ENCODE results near the gene CACNA1E.

CACNA1E gene

DNA sequence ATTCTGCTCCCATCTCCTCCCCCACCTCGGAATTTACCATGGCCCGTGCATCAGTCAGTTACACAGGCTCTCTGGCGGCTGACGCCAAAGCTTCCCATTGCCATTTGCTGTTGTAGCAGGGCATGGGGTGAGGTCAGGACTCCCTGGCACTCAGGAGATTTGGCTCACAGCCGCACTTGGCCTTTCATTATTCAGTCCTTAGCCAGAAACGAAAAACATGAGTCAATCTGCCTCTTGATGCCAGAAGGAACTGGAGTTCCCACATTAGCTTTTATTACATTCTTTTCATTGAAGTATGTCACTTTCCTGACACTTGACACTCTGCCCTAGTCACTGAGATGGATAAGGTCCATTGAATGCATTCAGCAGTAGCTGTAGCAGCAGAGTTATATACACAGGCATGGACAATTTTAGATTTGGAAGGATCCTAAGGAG lies 260.6 kb downstream of the CACNA1E start:
- H3K4me3 ChIP-seq (ENCODE audit: low read depth, low read length), result no peak overlapping the region
- no peak for DNase-seq (ENCODE audit: low read depth)
- TF ChIP-seq MAX (IDR thresholded peaks at IDR 0.05; ENCODE audit: low read depth, low read length), result no peak
- TF ChIP-seq POLR2A (IDR thresholded peaks at IDR 0.05; ENCODE audit: extremely low read depth, insufficient read length), result no peak
- TF ChIP-seq MYC (IDR thresholded peaks at IDR 0.05; ENCODE audit: low read depth, low read length), result no peak
- TF ChIP-seq, protein P1, sequence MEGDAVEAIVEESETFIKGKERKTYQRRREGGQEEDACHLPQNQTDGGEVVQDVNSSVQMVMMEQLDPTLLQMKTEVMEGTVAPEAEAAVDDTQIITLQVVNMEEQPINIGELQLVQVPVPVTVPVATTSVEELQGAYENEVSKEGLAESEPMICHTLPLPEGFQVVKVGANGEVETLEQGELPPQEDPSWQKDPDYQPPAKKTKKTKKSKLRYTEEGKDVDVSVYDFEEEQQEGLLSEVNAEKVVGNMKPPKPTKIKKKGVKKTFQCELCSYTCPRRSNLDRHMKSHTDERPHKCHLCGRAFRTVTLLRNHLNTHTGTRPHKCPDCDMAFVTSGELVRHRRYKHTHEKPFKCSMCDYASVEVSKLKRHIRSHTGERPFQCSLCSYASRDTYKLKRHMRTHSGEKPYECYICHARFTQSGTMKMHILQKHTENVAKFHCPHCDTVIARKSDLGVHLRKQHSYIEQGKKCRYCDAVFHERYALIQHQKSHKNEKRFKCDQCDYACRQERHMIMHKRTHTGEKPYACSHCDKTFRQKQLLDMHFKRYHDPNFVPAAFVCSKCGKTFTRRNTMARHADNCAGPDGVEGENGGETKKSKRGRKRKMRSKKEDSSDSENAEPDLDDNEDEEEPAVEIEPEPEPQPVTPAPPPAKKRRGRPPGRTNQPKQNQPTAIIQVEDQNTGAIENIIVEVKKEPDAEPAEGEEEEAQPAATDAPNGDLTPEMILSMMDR (IDR thresholded peaks at IDR 0.05; ENCODE audit: low read depth, low read length), result no peak

- H3K4me3 ChIP-seq (ENCODE audit: low read depth, low read length), result no peak overlapping the region
- TF ChIP-seq MYC (IDR thresholded peaks at IDR 0.05; ENCODE audit: low read depth, low read length), result no peak
- TF ChIP-seq, protein P1 (IDR thresholded peaks at IDR 0.05; ENCODE audit: low read depth, low read length), result no peak
- no peak for TF ChIP-seq POLR2A (IDR thresholded peaks at IDR 0.05; ENCODE audit: extremely low read depth, insufficient read length)
- no peak for TF ChIP-seq MAX (IDR thresholded peaks at IDR 0.05; ENCODE audit: low read depth, low read length)
- DNase-seq (ENCODE audit: low read depth), result no peak
Observed at GRCh38 chr1:181746224-181746623, 262.9 kb downstream of the CACNA1E start.

DNA sequence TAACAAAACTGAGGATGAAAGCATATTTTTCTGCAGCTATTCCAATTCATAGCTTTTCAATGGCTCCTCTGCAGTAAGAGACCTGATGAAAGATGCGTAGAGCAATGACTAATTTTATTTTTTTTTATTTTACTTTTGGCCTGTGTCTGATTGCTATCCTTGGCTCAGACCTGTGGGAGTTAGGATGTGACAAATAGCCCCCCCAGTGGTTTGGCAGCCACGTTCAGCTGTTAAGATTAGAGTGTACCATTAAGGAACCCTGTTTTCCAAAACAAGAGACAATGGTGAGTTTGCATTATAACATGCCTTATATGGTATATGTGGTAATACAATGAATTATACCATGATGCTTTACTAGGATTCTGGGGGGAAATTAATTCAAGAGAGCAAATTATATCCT lies 264.7 kb downstream of the CACNA1E start:
- H3K4me3 ChIP-seq (ENCODE audit: low read depth, low read length), result no peak overlapping the region
- no peak for TF ChIP-seq MYC (IDR thresholded peaks at IDR 0.05; ENCODE audit: low read depth, low read length)
- DNase-seq (ENCODE audit: low read depth), result no peak

GRCh38 chr1:181754103-181754502 lies 270.8 kb downstream of the CACNA1E start:
- TF ChIP-seq MAX (IDR thresholded peaks at IDR 0.05; ENCODE audit: low read depth, low read length), result no peak
- no peak for TF ChIP-seq POLR2A (IDR thresholded peaks at IDR 0.05; ENCODE audit: extremely low read depth, insufficient read length)
- no peak for TF ChIP-seq MYC (IDR thresholded peaks at IDR 0.05; ENCODE audit: low read depth, low read length)
- TF ChIP-seq, protein P1 (IDR thresholded peaks at IDR 0.05; ENCODE audit: low read depth, low read length), result no peak
- H3K4me3 ChIP-seq (ENCODE audit: low read depth, low read length), result no peak overlapping the region
- DNase-seq (ENCODE audit: low read depth), result no peak

DNA sequence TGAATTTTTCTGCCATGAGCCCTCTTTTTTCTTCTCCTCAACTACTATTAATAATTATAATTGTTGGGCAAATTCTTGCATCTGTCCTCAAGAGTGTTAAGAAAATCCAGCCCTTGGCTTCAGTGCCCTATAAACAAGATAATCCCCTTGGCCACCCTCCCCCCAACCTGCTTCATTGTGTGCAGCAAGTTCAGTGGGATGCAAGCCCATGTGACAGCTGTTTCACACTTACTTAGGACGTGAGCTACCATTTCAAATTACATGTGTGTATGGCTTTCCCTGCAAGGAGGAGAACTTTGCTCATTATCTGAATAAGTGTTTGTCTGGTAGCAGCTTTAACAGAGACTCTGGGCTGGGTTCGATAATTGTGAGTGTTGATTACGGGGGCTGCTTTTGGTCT lies 276.2 kb downstream of the CACNA1E start:
- DNase-seq (ENCODE audit: low read depth), result no peak
- TF ChIP-seq POLR2A (IDR thresholded peaks at IDR 0.05; ENCODE audit: extremely low read depth, insufficient read length) (no peak), MYC (IDR thresholded peaks at IDR 0.05; ENCODE audit: low read depth, low read length) (no peak), MAX (IDR thresholded peaks at IDR 0.05; ENCODE audit: low read depth, low read length) (no peak)
- TF ChIP-seq, protein P1 (IDR thresholded peaks at IDR 0.05; ENCODE audit: low read depth, low read length), result no peak
- H3K4me3 ChIP-seq (ENCODE audit: low read depth, low read length), result no peak overlapping the region

DNA sequence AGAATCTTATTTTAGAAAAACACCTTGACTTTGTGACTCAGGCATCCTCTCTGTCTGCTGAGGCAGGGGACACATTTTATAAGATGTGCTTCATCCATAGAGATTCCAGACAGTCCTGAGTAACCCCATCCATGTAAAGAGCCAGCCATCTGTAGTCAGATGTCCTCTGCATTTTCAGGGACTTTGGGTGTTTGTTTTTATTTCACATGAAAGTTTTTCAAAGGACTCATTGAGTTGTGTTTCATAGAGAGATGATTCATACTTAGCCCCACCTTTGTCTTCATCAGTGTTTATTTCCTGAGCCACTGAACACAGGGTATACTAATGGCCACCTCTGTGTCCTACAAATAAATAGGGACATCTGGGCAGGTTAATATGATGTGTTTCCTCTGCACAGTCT lies 280.4 kb downstream of the CACNA1E start:
- no peak for TF ChIP-seq MAX (IDR thresholded peaks at IDR 0.05; ENCODE audit: low read depth, low read length)
- no peak for TF ChIP-seq POLR2A (IDR thresholded peaks at IDR 0.05; ENCODE audit: extremely low read depth, insufficient read length)
- TF ChIP-seq MYC (IDR thresholded peaks at IDR 0.05; ENCODE audit: low read depth, low read length), result no peak
- TF ChIP-seq, protein P1 (IDR thresholded peaks at IDR 0.05; ENCODE audit: low read depth, low read length), result no peak
- H3K4me3 ChIP-seq (ENCODE audit: low read depth, low read length), result no peak overlapping the region
- no peak for DNase-seq (ENCODE audit: low read depth)
